ENCODE results near the gene EML1.

- TF ChIP-seq CTCF (IDR thresholded peaks at IDR 0.05) (no peak), EP300 (IDR thresholded peaks at IDR 0.05) (no peak), POLR2AphosphoS5 (IDR thresholded peaks at IDR 0.05) (no peak), POLR2A (IDR thresholded peaks at IDR 0.05) (no peak)
Measured at GRCh38 chr14:99941211-99941610, 148.0 kb downstream of the EML1 start.
